Skeletal muscle tissue (tissue), 4 donors: Measurements from ENCODE around the gene R3HDM4. TPM values are rescaled to one million over a fixed set of nuclear protein-coding genes. Genes with fewer than 3 reads are reported as not detected.

Source experiments
- H3K27ac ChIP-seq: one replicate; pipeline ENCODE4 v1.7.0; 2013; ENCODE audit warnings: mild to moderate bottlenecking, low read depth, low read length, inconsistent platforms
- H3K27me3 ChIP-seq, 3 donors: one replicate each; pipeline ENCODE4 v1.7.0; 2013; ENCODE audit warnings: low read length in 3 of 3; ENCODE audit not compliant: control insufficient read depth in 3 of 3, insufficient read depth in 3 of 3
- H3K36me3 ChIP-seq, 3 donors: one replicate each; pipeline ENCODE4 v1.7.0; 2013; ENCODE audit warnings: low read length in 3 of 3; ENCODE audit not compliant: control insufficient read depth in 3 of 3, insufficient read depth in 3 of 3
- H3K4me1 ChIP-seq, 3 donors: one replicate each; pipeline ENCODE4 v1.7.0; 2013; ENCODE audit warnings: low read length in 3 of 3, mild to moderate bottlenecking in 3 of 3; ENCODE audit not compliant: control insufficient read depth in 3 of 3, insufficient read depth in 3 of 3
- H3K4me3 ChIP-seq, 3 donors: one replicate each; pipeline ENCODE4 v1.7.0; 2013; ENCODE audit warnings: low read length in 3 of 3
- H3K9ac ChIP-seq, 3 donors: one replicate each; pipeline ENCODE4 v1.7.0; 2013; ENCODE audit warnings: low read length in 3 of 3, mild to moderate bottlenecking in 3 of 3, moderate library complexity in 2 of 3, low read depth in 1 of 3
- H3K9me3 ChIP-seq, 3 donors: one replicate each; pipeline ENCODE4 v1.7.0; 2013; ENCODE audit warnings: low read length in 3 of 3; ENCODE audit not compliant: control insufficient read depth in 3 of 3
- total RNA-seq: library from RNA; depleted of rRNA; stranded (reverse); fragments of >200 nt; gene quantifications from one replicate; pipeline ENCODE4 v1.2.3, GENCODE V29; 2014
- donor health status: Osteomylitis.

R3HDM4 gene
- total RNA-seq, 1 donor from 2014 or later, result 30.8 TPM

DNA sequence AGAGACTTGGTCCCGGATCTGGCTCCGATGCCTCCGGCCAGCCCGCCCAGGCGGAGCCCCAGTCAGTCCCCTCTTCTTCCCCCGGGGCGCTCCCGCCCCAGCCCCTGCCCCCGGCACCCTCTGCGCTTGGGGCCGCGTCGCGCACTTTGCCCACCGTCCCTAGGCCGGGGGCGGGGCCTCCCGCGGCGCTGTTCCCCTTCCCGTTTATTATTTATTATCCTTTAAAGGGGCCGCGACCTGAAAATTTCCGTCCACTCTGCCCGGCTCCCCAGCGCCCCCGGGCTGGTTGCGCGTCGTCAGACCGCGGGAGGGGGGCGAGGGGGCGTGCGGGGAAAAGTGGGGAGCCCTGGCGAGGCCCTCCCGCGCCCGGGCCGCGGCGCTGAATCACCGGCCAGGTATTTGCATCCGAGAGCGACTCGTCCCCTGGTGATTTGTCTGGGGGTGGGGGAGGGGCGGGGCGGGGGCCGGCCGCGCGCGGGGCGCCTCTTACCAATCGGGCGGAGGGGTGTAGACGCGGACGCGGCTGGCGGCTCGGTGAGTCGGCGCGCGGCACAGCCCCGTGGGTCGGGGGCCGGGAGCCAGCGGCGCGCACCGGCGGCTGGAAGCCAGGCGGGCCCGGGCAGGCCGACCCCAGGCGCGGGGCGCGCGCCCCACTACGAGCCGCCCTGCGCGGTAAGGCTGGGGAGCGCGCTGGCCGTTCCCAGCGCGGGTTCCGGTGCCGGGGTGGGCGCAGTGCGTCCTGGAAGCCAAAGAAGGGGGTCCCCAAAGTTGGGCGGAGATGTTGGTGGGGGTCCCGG lies 12.7 kb upstream of the R3HDM4 start, which contains the start of gene ARID3A:
ARID3A (plus strand) TSS at position 510 of the 797 bp plus-strand sequence. CDS start 3,494 bp downstream, outside the sequence.
- H3K4me3 ChIP-seq, result peak within 1 kb of the TSS; percentile 72 to 75 (median 73)
- peak within 1 kb of the TSS; percentile 59 to 80 (median 61) for H3K9ac ChIP-seq
- H3K27me3 ChIP-seq, result peaks cover 7 to 14% (median 7%) of the 10 kb centered on the region in 3 donors
- H3K9me3 ChIP-seq, result no peaks in the 10 kb centered on the region
- H3K4me1 ChIP-seq, result peaks cover 10 to 17% (median 11%) of the 10 kb centered on the region in 3 donors
- H3K27ac ChIP-seq, result peak within 1 kb of the TSS; percentile 44
- no peaks in the 10 kb centered on the region for H3K36me3 ChIP-seq

GRCh38 chr19:925087-925525 lies 12.1 kb upstream of the R3HDM4 start:
- Histone ChIP-seq H3K36me3 (no peaks in the 10 kb centered on the region), H3K27me3 (peaks cover 11 to 19% (median 12%) of the 10 kb centered on the region in 3 donors), H3K27ac (peak overlapping the region; percentile 40), H3K9me3 (no peaks in the 10 kb centered on the region), H3K9ac (peak overlapping the region; percentile 59 to 62 (median 61)), H3K4me1 (peaks cover 10 to 17% (median 11%) of the 10 kb centered on the region in 3 donors), H3K4me3 (peak overlapping the region; percentile 72 to 75 (median 73))

- Histone ChIP-seq H3K27me3 (peaks cover 16 to 24% (median 17%) of the 10 kb centered on the region in 3 donors), H3K27ac (no peak overlapping the region), H3K36me3 (no peaks in the 10 kb centered on the region), H3K4me1 (peaks cover 11 to 17% (median 12%) of the 10 kb centered on the region in 3 donors), H3K9ac (peak overlapping the region; percentile 43 to 62 (median 59)), H3K9me3 (no peaks in the 10 kb centered on the region), H3K4me3 (peak overlapping the region; percentile 72 to 75 (median 73))
These were observed 11.6 kb upstream of the R3HDM4 start for GRCh38 chr19:924553-925086.

- Histone ChIP-seq H3K27me3 (peaks cover 35 to 49% (median 39%) of the 10 kb centered on the region in 3 donors), H3K36me3 (no peaks in the 10 kb centered on the region), H3K4me3 (peak overlapping the region in 1 of 3 donors; percentile 14), H3K9ac (no peak overlapping the region), H3K9me3 (no peaks in the 10 kb centered on the region), H3K4me1 (peaks cover 14 to 23% (median 16%) of the 10 kb centered on the region in 3 donors), H3K27ac (no peak overlapping the region)
These were observed 7.2 kb upstream of the R3HDM4 start for GRCh38 chr19:920051-920864.

GRCh38 chr19:919199-920050 lies 6.4 kb upstream of the R3HDM4 start:
- peaks cover 8 to 16% (median 9%) of the 10 kb centered on the region in 3 donors for H3K4me1 ChIP-seq
- H3K36me3 ChIP-seq, result no peaks in the 10 kb centered on the region
- no peaks in the 10 kb centered on the region for H3K9me3 ChIP-seq
- no peak overlapping the region for H3K27ac ChIP-seq
- no peak overlapping the region for H3K9ac ChIP-seq
- H3K4me3 ChIP-seq, result no peak overlapping the region
- peaks cover 35 to 49% (median 39%) of the 10 kb centered on the region in 3 donors for H3K27me3 ChIP-seq

DNA sequence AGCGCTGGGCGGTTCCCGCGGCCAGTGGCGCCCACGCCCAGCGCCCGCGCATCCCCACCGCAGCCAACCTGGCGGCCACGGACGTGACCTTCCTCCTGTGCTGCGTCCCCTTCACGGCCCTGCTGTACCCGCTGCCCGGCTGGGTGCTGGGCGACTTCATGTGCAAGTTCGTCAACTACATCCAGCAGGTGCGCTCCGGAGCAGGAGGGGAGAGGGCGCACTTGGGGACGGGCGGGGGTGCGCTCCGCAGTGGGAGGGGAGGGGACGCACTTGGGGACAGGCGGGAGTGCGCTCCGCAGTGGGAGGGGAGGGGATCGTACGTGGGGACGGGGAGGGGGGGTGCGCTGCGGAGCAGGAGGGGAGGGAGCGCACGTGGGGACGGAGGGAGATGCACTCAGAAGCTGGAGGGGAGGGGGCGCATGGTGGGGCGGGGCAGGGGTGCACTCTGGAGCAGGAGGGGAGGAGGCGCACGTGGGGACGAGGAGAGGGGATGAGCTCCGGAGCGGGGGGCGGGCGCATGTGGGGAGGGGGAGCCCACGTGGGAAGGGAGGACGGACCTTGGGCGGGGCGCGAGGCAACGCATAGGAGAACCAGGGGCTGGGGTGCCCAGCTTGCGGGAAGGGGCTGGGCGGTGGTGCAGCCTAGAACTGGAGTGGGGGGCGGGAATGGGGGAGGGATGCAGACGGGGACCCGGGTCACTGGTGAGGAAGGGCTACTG lies 5.6 kb upstream of the R3HDM4 start:
- Histone ChIP-seq H3K4me1 (peaks cover 10 to 17% (median 10%) of the 10 kb centered on the region in 3 donors), H3K36me3 (no peaks in the 10 kb centered on the region), H3K9me3 (no peaks in the 10 kb centered on the region), H3K27me3 (peaks cover 35 to 43% (median 39%) of the 10 kb centered on the region in 3 donors), H3K27ac (no peak overlapping the region), H3K4me3 (no peak overlapping the region), H3K9ac (no peak overlapping the region)

DNA sequence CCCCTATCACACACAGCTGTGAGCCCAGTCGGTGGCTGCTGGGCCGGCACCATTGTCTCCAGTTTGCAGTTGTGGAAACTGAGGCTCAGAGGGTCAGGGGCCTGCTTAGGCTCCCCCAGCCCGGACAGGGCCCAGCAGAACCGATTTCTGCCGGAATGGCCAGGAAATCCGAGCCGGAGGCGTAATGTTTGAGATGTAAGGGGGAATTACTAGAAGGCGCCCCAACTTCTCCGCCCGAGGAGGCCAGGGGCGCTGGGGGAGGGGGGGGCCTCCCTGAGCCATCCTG lies 5.1 kb upstream of the R3HDM4 start:
- Histone ChIP-seq H3K27me3 (peaks cover 35 to 43% (median 39%) of the 10 kb centered on the region in 3 donors), H3K4me1 (peaks cover 11 to 21% (median 13%) of the 10 kb centered on the region in 3 donors)

DNA sequence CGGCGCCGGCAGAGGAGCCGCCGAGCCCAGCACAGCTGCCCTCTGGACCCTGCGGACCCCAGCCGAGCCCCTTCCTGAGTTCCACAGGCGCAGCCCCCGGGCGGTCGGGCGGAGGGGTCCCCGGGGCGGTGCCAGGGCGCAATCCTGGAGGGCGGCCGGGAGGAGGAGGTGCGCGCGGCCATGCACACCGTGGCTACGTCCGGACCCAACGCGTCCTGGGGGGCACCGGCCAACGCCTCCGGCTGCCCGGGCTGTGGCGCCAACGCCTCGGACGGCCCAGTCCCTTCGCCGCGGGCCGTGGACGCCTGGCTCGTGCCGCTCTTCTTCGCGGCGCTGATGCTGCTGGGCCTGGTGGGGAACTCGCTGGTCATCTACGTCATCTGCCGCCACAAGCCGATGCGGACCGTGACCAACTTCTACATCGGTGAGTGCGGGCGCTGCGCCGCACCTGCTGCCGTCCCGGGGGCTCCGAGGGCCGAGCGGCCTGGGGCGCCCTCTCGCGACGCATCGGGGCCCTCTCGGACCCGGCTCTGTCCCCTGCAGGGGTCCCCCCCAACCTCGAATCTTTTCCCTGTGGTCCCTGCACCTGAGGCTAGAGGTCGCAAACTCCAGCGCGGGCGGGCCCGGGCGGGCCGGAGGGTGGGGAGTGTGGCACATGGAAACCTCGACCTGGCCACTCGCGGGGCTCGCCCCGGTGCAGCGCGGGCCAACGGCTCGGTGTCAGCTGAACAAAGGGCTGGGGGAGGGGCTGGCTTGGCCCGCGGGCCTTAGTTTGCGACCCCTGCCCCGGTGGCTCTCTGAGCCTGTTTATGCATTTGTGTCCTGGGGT lies 4.5 kb upstream of the R3HDM4 start, which contains the start of gene KISS1R:
KISS1R (plus strand) TSS at position 11 of the 829 bp plus-strand sequence; CDS start at position 181, 170 bp downstream.
- Histone ChIP-seq H3K4me3 (peak within 1 kb of the TSS in 1 of 3 donors; percentile 43), H3K4me1 (peaks cover 11 to 21% (median 13%) of the 10 kb centered on the region in 3 donors), H3K27me3 (peaks cover 35 to 43% (median 39%) of the 10 kb centered on the region in 3 donors)

More for the DNA sequence above, 5.1 kb upstream of the R3HDM4 start:
- Histone ChIP-seq H3K27ac (no peak overlapping the region), H3K36me3 (no peaks in the 10 kb centered on the region), H3K4me3 (no peak overlapping the region), H3K9ac (no peak overlapping the region), H3K9me3 (no peaks in the 10 kb centered on the region)

More for the DNA sequence above, 4.5 kb upstream of the R3HDM4 start, which contains the start of gene KISS1R:
- Histone ChIP-seq H3K9ac (peak within 1 kb of the TSS in 2 of 3 donors; percentile 33 to 45), H3K9me3 (no peaks in the 10 kb centered on the region), H3K27ac (no peak within 1 kb of the TSS), H3K36me3 (no peaks in the 10 kb centered on the region)
